ENCODE measurements around the gene RAB8B. TPM values are rescaled to one million over a fixed set of nuclear protein-coding genes. Genes with fewer than 3 reads are reported as not detected.

Gene RAB8B
- total RNA-seq, 4 donors from 2014 or later, result 24.9 to 93.8 (median 56.0) TPM

DNA sequence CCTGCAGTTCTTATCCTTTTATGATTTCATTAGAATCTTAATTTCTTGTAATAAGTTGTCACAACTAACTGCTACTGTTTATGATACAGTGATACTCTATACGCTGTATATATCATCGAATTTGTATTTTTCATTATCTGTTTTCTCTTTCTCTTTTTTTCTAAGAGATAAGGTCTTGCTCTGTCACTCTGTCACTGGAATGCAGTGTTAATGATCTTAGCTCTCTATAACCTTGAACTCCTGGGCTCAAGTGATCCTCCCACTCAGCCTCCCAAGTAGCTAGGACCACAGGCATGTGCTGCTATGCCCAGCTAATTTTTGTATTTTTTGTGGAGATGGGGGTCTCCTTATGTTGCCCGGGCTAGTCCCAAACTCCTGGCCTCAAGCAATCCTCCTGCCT, 102.8 kb downstream of the RAB8B start:
- TF ChIP-seq, protein P1, sequence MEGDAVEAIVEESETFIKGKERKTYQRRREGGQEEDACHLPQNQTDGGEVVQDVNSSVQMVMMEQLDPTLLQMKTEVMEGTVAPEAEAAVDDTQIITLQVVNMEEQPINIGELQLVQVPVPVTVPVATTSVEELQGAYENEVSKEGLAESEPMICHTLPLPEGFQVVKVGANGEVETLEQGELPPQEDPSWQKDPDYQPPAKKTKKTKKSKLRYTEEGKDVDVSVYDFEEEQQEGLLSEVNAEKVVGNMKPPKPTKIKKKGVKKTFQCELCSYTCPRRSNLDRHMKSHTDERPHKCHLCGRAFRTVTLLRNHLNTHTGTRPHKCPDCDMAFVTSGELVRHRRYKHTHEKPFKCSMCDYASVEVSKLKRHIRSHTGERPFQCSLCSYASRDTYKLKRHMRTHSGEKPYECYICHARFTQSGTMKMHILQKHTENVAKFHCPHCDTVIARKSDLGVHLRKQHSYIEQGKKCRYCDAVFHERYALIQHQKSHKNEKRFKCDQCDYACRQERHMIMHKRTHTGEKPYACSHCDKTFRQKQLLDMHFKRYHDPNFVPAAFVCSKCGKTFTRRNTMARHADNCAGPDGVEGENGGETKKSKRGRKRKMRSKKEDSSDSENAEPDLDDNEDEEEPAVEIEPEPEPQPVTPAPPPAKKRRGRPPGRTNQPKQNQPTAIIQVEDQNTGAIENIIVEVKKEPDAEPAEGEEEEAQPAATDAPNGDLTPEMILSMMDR (IDR thresholded peaks at IDR 0.05; ENCODE audit: low read depth), result no peak

DNA sequence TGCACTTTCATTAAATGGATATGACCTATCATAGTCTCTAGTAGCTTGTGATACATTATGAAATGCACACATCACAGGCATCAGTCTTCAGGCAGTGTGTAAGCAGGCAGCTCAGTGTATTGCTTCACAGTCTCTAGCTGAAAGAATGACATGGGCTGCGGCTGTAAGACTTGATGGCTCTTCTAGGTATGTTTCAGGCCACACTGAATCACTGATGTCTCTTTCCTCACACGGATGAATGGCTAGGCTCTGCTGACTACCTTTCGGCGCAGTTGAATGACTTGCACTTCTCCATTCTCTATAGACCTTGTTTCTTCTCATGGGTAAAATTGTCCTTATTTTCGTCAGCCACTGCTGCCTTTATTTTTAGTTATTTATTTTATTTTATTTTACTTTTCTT, 103.4 kb downstream of the RAB8B start:
- TF ChIP-seq, protein P1 (IDR thresholded peaks at IDR 0.05; ENCODE audit: low read depth), result no peak

DNA sequence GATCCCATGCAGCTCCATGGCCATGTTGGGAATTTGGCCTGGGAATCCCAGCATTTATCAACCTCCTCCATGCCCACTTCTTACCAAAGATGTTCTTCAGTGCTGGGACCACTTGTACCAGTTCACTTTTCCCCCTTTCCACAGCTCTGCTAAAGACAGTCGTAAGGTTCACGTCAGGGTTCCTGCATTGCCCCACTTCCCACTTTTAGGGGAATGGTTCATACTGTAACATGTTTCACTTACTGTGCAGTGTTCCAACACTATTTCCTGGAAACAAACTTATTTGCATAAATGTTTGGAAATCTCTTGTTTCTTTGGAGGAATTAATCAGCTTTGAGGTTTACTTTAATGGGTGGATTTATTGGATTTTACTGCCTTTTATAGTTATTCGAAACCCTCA, 105.0 kb downstream of the RAB8B start:
- TF ChIP-seq, protein P1 (IDR thresholded peaks at IDR 0.05; ENCODE audit: low read depth), result no peak

DNA sequence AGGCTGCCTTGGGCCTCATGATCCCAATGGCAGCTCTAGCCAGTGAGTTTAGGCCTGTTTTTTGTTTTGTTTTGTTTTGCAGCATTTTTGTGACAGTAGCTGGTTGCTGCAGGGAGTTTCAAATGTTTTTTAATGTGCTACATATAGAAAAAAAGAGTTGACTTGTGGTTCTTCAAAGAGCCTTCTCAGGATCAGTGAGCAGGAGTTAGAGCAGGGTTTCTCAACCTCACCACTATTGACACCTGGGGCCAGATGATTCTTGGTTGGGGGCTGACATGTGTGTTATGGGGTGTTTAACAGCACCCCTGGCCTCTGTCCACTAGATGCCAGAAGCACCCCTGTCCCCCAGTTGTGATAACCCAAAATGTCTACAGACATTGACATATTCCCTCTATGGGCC, 105.9 kb downstream of the RAB8B start:
- TF ChIP-seq, protein P1 (IDR thresholded peaks at IDR 0.05; ENCODE audit: low read depth), result no peak

DNA sequence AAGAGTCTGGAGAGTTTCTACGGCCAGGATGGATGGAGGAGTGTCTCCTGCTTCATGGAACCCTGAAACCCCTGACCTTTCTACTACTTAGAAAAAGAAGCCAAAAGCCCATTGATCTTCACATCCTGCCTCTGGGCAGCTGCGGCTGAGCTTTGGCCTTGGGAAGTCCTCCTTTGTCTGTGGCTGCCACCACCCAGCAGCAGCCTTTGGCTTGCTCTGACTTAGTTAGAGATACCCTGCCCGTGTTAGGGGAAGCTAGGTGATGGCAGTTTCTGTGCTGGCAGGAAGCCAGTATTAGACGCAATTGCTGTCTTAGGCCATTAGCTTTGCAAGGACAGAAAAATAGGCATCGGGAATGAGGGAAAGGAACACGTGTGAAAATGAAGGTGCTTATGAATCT, 106.8 kb downstream of the RAB8B start:
- TF ChIP-seq, protein P1 (IDR thresholded peaks at IDR 0.05; ENCODE audit: low read depth), result no peak

DNA sequence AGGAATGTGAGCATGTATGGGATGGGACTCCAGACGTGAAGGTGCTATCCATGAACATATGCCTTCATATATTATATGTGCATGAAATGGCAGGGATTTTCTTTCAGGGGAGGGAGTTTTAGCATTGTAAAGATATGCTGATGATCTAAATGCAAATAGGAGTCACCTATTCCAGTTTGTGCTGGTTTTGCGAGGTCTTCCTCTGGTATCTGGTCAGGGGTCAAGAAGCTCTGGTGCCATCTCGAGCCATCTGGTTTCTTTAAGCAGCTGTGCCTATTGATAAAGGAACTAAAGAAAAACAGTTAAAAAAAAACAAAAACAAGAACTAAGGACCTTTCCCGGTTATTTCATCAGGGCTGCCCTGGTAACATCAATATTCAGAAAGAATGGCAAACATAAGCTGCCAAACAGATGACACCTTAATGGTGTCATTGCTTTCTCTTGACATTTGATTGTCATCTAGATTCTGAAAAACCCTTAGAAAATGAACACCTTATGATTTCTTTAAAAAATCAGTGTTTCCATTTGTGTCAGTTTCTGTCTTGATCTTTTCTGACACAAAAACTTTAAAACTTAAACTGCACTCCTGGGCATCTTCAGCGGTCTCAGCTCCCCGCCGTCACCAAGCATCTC, 110.7 kb downstream of the RAB8B start:
- TF ChIP-seq, protein P1 (IDR thresholded peaks at IDR 0.05; ENCODE audit: low read depth), result no peak

DNA sequence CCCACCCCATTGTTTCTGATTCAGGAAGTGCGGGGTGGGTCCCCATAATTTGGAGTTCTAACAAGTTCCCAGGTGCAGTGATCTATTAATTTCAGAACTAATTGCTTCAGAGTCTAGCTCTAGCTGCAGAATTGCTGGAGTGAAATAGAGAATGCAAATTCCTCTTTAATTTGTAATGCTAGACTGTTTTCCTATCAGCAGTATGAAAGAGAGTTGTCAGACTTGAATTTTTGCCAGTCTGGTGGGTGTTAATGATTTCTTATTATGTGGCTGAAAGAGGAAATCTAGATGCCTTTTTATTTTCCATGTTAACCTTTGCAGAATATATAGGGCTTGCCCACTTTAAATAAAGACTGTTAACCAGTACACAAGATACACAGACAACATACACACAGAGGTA, 111.7 kb downstream of the RAB8B start:
- TF ChIP-seq, protein P1 (IDR thresholded peaks at IDR 0.05; ENCODE audit: low read depth), result no peak

Measured in subcutaneous adipose tissue (tissue), 4 donors.